Measurements from ENCODE around the gene LRRC49.
"Not testable (repeated sequence)": the region's sequence is repeated elsewhere in the genome, so short reads cannot be mapped to it uniquely, and the experiment has no call there.

The LRRC49 gene

GRCh38 chr15:70853973-70854665, 38.5 kb upstream of the LRRC49 start, which contains the start of gene LARP6:
Gene LARP6 (minus strand): TSS chr15:70854157. CDS start chr15:70854088, 69 bp downstream.
- peak within 1 kb of the TSS; percentile 66 for H3K4me3 ChIP-seq (ENCODE audit: low read depth, low read length)
- peak; percentile 66 for DNase-seq (ENCODE audit: low read depth)

DNA sequence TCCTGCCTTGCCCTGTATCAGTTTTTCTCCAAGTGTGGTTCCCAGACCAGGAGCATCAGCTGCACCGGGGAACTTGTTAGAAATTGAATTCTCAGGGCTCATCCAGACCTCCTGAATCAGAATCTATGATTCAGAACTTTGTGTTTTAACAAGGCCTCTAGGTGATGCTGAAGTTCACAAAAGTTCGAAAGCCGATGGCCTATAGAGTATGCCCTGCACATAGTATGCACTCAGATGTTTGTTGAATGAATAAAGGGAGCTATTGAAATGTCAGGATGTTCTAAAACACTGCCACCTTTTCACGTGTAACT, 38.0 kb upstream of the LRRC49 start:
- H3K4me3 ChIP-seq (ENCODE audit: low read depth, low read length) = peak overlapping the region; percentile 66
- peak; percentile 30 for DNase-seq (ENCODE audit: low read depth)
- TF ChIP-seq, protein P1, sequence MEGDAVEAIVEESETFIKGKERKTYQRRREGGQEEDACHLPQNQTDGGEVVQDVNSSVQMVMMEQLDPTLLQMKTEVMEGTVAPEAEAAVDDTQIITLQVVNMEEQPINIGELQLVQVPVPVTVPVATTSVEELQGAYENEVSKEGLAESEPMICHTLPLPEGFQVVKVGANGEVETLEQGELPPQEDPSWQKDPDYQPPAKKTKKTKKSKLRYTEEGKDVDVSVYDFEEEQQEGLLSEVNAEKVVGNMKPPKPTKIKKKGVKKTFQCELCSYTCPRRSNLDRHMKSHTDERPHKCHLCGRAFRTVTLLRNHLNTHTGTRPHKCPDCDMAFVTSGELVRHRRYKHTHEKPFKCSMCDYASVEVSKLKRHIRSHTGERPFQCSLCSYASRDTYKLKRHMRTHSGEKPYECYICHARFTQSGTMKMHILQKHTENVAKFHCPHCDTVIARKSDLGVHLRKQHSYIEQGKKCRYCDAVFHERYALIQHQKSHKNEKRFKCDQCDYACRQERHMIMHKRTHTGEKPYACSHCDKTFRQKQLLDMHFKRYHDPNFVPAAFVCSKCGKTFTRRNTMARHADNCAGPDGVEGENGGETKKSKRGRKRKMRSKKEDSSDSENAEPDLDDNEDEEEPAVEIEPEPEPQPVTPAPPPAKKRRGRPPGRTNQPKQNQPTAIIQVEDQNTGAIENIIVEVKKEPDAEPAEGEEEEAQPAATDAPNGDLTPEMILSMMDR (IDR thresholded peaks at IDR 0.05; ENCODE audit: insufficient read depth, low read depth, low read length, missing control alignments) = no peak

More at GRCh38 chr15:70853973-70854665, 38.5 kb upstream of the LRRC49 start, which contains the start of gene LARP6:
- TF ChIP-seq, protein P1 (IDR thresholded peaks at IDR 0.05; ENCODE audit: insufficient read depth, low read depth, low read length, missing control alignments) = no peak

- TF ChIP-seq, protein P1 (IDR thresholded peaks at IDR 0.05; ENCODE audit: insufficient read depth, low read depth, low read length, missing control alignments) = no peak
- peak; percentile 73 for DNase-seq (ENCODE audit: low read depth)
- no peak overlapping the region for H3K4me3 ChIP-seq (ENCODE audit: low read depth, low read length)
Observed at GRCh38 chr15:70855764-70856163, 36.9 kb upstream of the LRRC49 start.

DNA sequence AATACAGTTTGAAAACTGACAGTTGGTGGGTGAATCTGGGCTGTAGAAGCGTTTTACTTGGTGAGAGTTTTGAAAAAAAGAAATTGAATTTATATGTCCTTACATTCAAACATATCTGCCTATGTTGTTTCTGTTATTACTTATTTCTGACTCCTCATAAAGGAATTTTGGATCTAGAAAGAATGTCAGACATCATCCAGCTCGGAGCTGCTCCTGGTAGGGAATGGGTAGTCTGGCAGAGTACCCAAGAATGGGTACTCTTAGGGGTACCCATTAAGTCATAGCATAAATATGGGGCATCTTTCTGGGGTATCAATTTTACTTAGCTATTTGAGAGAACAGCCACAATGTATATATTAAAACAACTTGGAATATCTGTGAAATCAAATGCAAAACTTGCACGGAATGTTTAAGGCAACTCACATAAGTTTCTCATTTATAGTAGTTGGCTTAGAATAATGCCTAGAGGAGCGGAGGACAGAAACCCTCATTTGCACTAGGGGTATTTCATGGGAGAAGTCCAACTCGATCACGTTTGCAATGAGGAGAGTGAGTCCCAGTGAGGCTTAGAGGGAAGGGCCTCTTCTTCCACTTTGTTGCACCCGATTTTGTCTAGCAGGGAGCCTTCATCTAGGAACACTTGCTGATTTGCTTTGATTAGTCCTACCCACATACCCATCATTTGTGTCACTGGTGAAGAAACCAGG, 36.3 kb upstream of the LRRC49 start:
- no peak overlapping the region for H3K4me3 ChIP-seq (ENCODE audit: low read depth, low read length)
- DNase-seq (ENCODE audit: low read depth) = no peak
- TF ChIP-seq, protein P1 (IDR thresholded peaks at IDR 0.05; ENCODE audit: insufficient read depth, low read depth, low read length, missing control alignments) = no peak

- H3K4me3 ChIP-seq (ENCODE audit: low read depth, low read length) = no peak overlapping the region
- no peak for DNase-seq (ENCODE audit: low read depth)
- TF ChIP-seq, protein P1 (IDR thresholded peaks at IDR 0.05; ENCODE audit: insufficient read depth, low read depth, low read length, missing control alignments) = no peak
Observed at GRCh38 chr15:70856884-70857561, 35.6 kb upstream of the LRRC49 start.

- no peak overlapping the region for H3K4me3 ChIP-seq (ENCODE audit: low read depth, low read length)
- TF ChIP-seq, protein P1 (IDR thresholded peaks at IDR 0.05; ENCODE audit: insufficient read depth, low read depth, low read length, missing control alignments) = no peak
- DNase-seq (ENCODE audit: low read depth) = no peak
Observed at GRCh38 chr15:70857562-70858285, 34.9 kb upstream of the LRRC49 start.

DNA sequence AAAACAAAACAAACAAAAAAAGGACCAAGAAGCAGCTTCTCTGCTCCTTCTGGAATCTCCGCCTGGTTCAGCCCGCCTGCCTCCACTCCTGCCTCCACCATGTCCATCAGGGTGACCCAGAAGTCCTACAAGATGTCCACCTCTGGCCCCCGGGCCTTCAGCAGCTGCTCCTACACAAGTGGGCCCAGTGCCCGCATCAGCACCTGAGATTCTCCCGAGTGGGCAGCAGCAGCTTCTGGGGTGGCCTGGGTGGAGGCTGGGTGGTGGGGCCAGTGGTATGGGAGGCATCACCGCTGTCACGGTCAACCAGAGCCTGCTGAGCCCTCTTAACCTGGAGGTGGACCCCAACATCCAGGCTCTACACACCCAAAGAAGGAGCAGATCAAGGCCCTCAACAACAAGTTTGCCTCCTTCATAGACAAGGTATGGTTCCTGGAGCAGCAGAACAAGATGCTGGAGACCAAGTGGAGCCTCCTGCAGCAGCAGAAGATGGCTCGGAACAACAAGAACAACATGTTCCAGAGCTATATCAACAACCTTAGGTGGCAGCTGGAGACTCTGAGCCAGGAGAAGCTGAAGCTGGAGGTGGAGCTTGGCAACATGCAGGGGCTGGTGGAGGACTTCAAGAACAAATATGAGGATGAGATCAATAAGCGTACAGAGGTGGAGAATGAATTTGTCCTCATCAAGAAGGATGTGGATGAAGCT, 33.9 kb upstream of the LRRC49 start:
- not testable (repeated sequence) for DNase-seq (ENCODE audit: low read depth); H3K4me3 ChIP-seq (ENCODE audit: low read depth, low read length)
